ENCODE measurements around the gene PANK1.

PANK1 gene

DNA sequence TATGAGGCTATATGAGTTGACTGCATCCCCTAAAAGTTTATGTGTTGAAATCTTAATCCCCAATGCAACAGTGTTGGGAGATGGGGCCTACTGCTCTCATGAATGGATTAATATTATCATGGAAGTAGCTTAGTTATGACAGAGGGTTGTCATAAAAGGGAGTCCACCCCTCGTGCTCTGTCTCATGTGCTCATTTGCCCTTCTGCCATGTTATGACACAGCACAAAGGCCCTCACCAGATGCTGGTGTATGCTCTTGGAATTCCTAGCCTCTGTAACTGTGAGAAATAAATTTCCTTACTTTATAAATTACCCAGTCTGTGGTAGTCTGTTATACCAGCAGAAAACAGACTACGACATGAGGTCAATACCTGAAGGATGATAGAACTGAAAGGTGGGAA, 17.6 kb upstream of the PANK1 start:
- Histone ChIP-seq H3K9me3 (replicated peaks in 1 of 2; ENCODE audit: control insufficient read depth in 2 of 2, insufficient read depth in 1 of 2, low read depth in 1 of 2, low read length in 2 of 2) (no peaks in the 10 kb centered on the region), H3K79me1 (ENCODE audit: low read depth, low read length) (no peaks in the 10 kb centered on the region), H4K8ac (ENCODE audit: low read depth, low read length) (no peak overlapping the region), H3K27ac (replicated peaks; ENCODE audit: low read length) (no peak overlapping the region), H3K27me3 (ENCODE audit: control insufficient read depth in 3 of 3, insufficient read depth in 3 of 3, low read depth in 1 of 3, low read length in 3 of 3) (no peaks in the 10 kb centered on the region), H3K18ac (ENCODE audit: low read length) (no peak overlapping the region), H2BK5ac (ENCODE audit: low read length) (no peak overlapping the region), H4K91ac (ENCODE audit: low read depth, low read length, poor library complexity) (no peak overlapping the region), H3K4me1 (ENCODE audit: control insufficient read depth in 2 of 2, insufficient read depth in 1 of 2, low read depth in 1 of 2, low read length in 2 of 2) (no peaks in the 10 kb centered on the region), H2BK120ac (ENCODE audit: low read depth, low read length) (no peak overlapping the region), H2BK12ac (ENCODE audit: low read length) (no peak overlapping the region), H2AFZ (ENCODE audit: low read length) (no peak overlapping the region), H2AK5ac (ENCODE audit: low read depth, low read length) (no peak overlapping the region), H3K4me3 (ENCODE audit: low read length in 2 of 2) (no peak overlapping the region), H3K14ac (ENCODE audit: low read length) (no peak overlapping the region), H2BK15ac (ENCODE audit: low read length) (no peak overlapping the region), H3K36me3 (replicated peaks in 1 of 2; ENCODE audit: control insufficient read depth in 2 of 2, insufficient read depth in 2 of 2, low read length in 2 of 2) (no peaks in the 10 kb centered on the region), H3K4ac (ENCODE audit: low read length) (no peak overlapping the region), H3K4me2 (ENCODE audit: insufficient read depth, low read length, poor library complexity, severe bottlenecking) (no peak overlapping the region), H3K9ac (ENCODE audit: low read depth, low read length, poor library complexity) (no peak overlapping the region), H3K23ac (ENCODE audit: low read depth, low read length, poor library complexity) (no peak overlapping the region)
- DNase-seq (ENCODE audit: low spot score) = no peak
- no CpG with 5 or more reads among the region's 2 CpGs for WGBS, 2 donors (ENCODE audit: extremely low coverage in 2 of 2, insufficient read length in 2 of 2, insufficient replicate concordance in 1 of 2)

DNA sequence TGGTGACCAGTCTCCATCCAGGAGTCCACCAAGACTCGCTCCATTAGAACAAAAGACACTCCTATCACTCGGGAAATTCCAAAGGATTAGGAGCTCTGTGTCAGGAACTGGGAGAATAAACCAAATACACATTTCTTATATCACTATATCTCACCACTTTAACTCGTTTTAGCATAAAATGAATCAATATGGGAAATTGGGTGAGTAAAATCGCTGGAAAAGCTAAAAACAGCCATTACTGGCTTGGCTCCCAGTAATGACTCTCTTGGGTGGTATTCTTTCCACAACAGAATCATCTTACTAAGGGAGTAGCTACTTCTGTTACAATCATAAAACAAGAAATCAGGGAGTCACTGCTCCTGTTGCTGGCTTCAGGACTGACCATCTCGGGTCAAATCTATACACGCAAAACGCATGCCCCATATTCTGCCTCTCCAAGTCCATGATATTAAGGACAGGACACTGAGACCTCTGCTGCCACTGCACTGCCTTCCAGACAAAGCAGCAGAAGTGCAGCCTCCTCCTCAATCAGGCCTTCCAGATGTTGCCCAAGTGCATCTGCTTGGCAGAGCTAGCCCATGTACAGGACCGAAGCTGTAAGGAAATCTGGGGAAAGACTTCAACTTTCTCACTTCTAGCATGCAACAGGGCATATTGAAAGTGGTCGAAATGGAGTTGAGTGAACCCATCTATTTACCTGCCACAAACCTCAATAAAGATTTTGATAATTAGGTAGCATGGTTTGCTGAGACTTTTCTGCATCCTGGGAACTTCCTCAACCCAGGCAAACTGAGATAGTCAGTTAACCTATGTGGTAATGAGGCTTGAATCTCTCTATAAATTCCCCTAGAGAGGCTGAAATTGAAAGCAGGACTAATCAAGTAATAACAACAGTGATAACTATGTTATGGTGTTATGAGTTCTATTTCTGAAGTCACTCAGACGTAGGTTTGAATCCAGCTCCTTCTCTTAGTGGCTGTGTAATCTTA, 14.4 kb upstream of the PANK1 start:
- Histone ChIP-seq H3K27me3 (ENCODE audit: control insufficient read depth in 3 of 3, insufficient read depth in 3 of 3, low read depth in 1 of 3, low read length in 3 of 3) (no peaks in the 10 kb centered on the region), H4K91ac (ENCODE audit: low read depth, low read length, poor library complexity) (no peak overlapping the region), H2BK120ac (ENCODE audit: low read depth, low read length) (no peak overlapping the region), H3K14ac (ENCODE audit: low read length) (no peak overlapping the region), H2BK5ac (ENCODE audit: low read length) (no peak overlapping the region), H2BK12ac (ENCODE audit: low read length) (no peak overlapping the region), H3K4me3 (ENCODE audit: low read length in 2 of 2) (no peak overlapping the region), H3K23ac (ENCODE audit: low read depth, low read length, poor library complexity) (no peak overlapping the region), H3K4ac (ENCODE audit: low read length) (no peak overlapping the region), H3K79me1 (ENCODE audit: low read depth, low read length) (no peaks in the 10 kb centered on the region), H2AK5ac (ENCODE audit: low read depth, low read length) (no peak overlapping the region), H3K4me1 (ENCODE audit: control insufficient read depth in 2 of 2, insufficient read depth in 1 of 2, low read depth in 1 of 2, low read length in 2 of 2) (no peaks in the 10 kb centered on the region), H2AFZ (ENCODE audit: low read length) (no peak overlapping the region), H3K18ac (ENCODE audit: low read length) (no peak overlapping the region), H3K36me3 (replicated peaks in 1 of 2; ENCODE audit: control insufficient read depth in 2 of 2, insufficient read depth in 2 of 2, low read length in 2 of 2) (no peaks in the 10 kb centered on the region), H4K8ac (ENCODE audit: low read depth, low read length) (no peak overlapping the region), H3K9ac (ENCODE audit: low read depth, low read length, poor library complexity) (no peak overlapping the region), H3K4me2 (ENCODE audit: insufficient read depth, low read length, poor library complexity, severe bottlenecking) (no peak overlapping the region), H2BK15ac (ENCODE audit: low read length) (no peak overlapping the region), H3K9me3 (replicated peaks in 1 of 2; ENCODE audit: control insufficient read depth in 2 of 2, insufficient read depth in 1 of 2, low read depth in 1 of 2, low read length in 2 of 2) (peaks cover 0 to 1% of the 10 kb centered on the region in 2 donors), H3K27ac (replicated peaks; ENCODE audit: low read length) (no peak overlapping the region)
- no CpG with 5 or more reads among the region's 10 CpGs for WGBS, 2 donors (ENCODE audit: extremely low coverage in 2 of 2, insufficient read length in 2 of 2, insufficient replicate concordance in 1 of 2)
- no peak for DNase-seq (ENCODE audit: low spot score)

DNA sequence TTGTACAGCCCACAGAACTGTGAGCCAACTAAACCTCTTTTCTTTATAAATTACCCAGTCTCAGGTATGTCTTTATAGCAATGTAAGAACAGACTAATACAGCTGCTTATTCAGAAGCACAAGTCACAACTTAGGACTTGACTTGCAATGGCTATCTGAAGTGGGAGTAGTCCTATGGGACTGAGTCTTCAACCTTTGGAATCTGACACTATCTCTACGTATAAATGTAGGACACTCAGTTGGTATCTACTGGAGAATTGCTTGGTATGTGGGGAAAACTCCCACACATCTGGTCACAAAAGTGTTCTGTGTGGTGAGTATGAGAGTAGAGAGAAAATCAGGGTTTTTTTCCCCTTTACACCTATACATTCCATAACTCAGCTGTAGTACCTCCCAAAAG, 12.3 kb upstream of the PANK1 start:
- Histone ChIP-seq H3K4me2 (ENCODE audit: insufficient read depth, low read length, poor library complexity, severe bottlenecking) (no peak overlapping the region), H3K36me3 (replicated peaks in 1 of 2; ENCODE audit: control insufficient read depth in 2 of 2, insufficient read depth in 2 of 2, low read length in 2 of 2) (no peaks in the 10 kb centered on the region), H2AK5ac (ENCODE audit: low read depth, low read length) (no peak overlapping the region), H3K27me3 (ENCODE audit: control insufficient read depth in 3 of 3, insufficient read depth in 3 of 3, low read depth in 1 of 3, low read length in 3 of 3) (no peaks in the 10 kb centered on the region), H4K91ac (ENCODE audit: low read depth, low read length, poor library complexity) (no peak overlapping the region), H3K23ac (ENCODE audit: low read depth, low read length, poor library complexity) (no peak overlapping the region), H3K79me1 (ENCODE audit: low read depth, low read length) (no peaks in the 10 kb centered on the region), H3K4me1 (ENCODE audit: control insufficient read depth in 2 of 2, insufficient read depth in 1 of 2, low read depth in 1 of 2, low read length in 2 of 2) (no peaks in the 10 kb centered on the region), H3K4ac (ENCODE audit: low read length) (no peak overlapping the region), H3K4me3 (ENCODE audit: low read length in 2 of 2) (no peak overlapping the region), H2BK5ac (ENCODE audit: low read length) (no peak overlapping the region), H3K9ac (ENCODE audit: low read depth, low read length, poor library complexity) (no peak overlapping the region), H2BK120ac (ENCODE audit: low read depth, low read length) (no peak overlapping the region), H3K27ac (replicated peaks; ENCODE audit: low read length) (no peak overlapping the region), H3K18ac (ENCODE audit: low read length) (no peak overlapping the region), H2BK15ac (ENCODE audit: low read length) (no peak overlapping the region), H2AFZ (ENCODE audit: low read length) (no peak overlapping the region), H4K8ac (ENCODE audit: low read depth, low read length) (no peak overlapping the region), H2BK12ac (ENCODE audit: low read length) (no peak overlapping the region), H3K9me3 (replicated peaks in 1 of 2; ENCODE audit: control insufficient read depth in 2 of 2, insufficient read depth in 1 of 2, low read depth in 1 of 2, low read length in 2 of 2) (peaks cover 0 to 1% of the 10 kb centered on the region in 2 donors), H3K14ac (ENCODE audit: low read length) (no peak overlapping the region)
- no peak for DNase-seq (ENCODE audit: low spot score)
- WGBS, 2 donors (ENCODE audit: extremely low coverage in 2 of 2, insufficient read length in 2 of 2, insufficient replicate concordance in 1 of 2) = no CpG with 5 or more reads among the region's 1 CpG

DNA sequence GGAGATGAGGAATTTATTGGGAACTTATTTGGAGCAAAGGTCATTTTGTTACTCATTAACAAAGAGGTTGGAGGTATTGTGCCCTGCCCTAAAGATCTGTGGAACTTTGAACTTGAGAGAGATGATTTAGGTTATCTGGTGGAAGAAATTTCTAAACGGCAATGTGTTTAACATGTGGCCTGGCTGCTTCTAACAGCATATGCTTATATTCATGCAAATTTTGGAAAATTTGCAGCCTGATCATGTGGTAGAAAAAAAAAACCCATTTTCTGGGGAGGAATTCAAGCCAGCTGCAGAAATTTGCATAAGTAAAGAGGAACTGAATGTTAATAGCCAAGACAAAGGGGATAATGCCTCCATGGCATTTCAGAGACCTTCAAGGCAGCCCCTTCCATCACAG, 10.7 kb upstream of the PANK1 start:
- H2BK120ac ChIP-seq (ENCODE audit: low read depth, low read length) = no peak overlapping the region
- no peaks in the 10 kb centered on the region for H3K79me1 ChIP-seq (ENCODE audit: low read depth, low read length)
- H4K91ac ChIP-seq (ENCODE audit: low read depth, low read length, poor library complexity) = no peak overlapping the region
- no peak overlapping the region for H3K23ac ChIP-seq (ENCODE audit: low read depth, low read length, poor library complexity)
- no peak overlapping the region for H3K9ac ChIP-seq (ENCODE audit: low read depth, low read length, poor library complexity)
- no peaks in the 10 kb centered on the region for H3K27me3 ChIP-seq (ENCODE audit: control insufficient read depth in 3 of 3, insufficient read depth in 3 of 3, low read depth in 1 of 3, low read length in 3 of 3)
- peaks cover 0 to 1% of the 10 kb centered on the region in 2 donors for H3K9me3 ChIP-seq (replicated peaks in 1 of 2; ENCODE audit: control insufficient read depth in 2 of 2, insufficient read depth in 1 of 2, low read depth in 1 of 2, low read length in 2 of 2)
- no peak overlapping the region for H2BK5ac ChIP-seq (ENCODE audit: low read length)
- no CpG with 5 or more reads among the region's 1 CpG for WGBS, 2 donors (ENCODE audit: extremely low coverage in 2 of 2, insufficient read length in 2 of 2, insufficient replicate concordance in 1 of 2)
- no peak overlapping the region for H3K4me3 ChIP-seq (ENCODE audit: low read length in 2 of 2)
- H4K8ac ChIP-seq (ENCODE audit: low read depth, low read length) = no peak overlapping the region
- no peak for DNase-seq (ENCODE audit: low spot score)
- no peaks in the 10 kb centered on the region for H3K36me3 ChIP-seq (replicated peaks in 1 of 2; ENCODE audit: control insufficient read depth in 2 of 2, insufficient read depth in 2 of 2, low read length in 2 of 2)
- no peak overlapping the region for H3K4ac ChIP-seq (ENCODE audit: low read length)
- H3K27ac ChIP-seq (replicated peaks; ENCODE audit: low read length) = no peak overlapping the region
- H2AFZ ChIP-seq (ENCODE audit: low read length) = no peak overlapping the region
- H3K14ac ChIP-seq (ENCODE audit: low read length) = no peak overlapping the region
- no peak overlapping the region for H3K18ac ChIP-seq (ENCODE audit: low read length)
- no peaks in the 10 kb centered on the region for H3K4me1 ChIP-seq (ENCODE audit: control insufficient read depth in 2 of 2, insufficient read depth in 1 of 2, low read depth in 1 of 2, low read length in 2 of 2)
- H3K4me2 ChIP-seq (ENCODE audit: insufficient read depth, low read length, poor library complexity, severe bottlenecking) = no peak overlapping the region
- H2BK12ac ChIP-seq (ENCODE audit: low read length) = no peak overlapping the region
- H2BK15ac ChIP-seq (ENCODE audit: low read length) = no peak overlapping the region
- no peak overlapping the region for H2AK5ac ChIP-seq (ENCODE audit: low read depth, low read length)
